Common myeloid progenitor, CD34-positive (primary cell): ENCODE results near the gene MED12.
"Not testable (repeated sequence)": the region's sequence is repeated elsewhere in the genome, so short reads cannot be mapped to it uniquely, and the experiment has no call there.

ENCODE experiments used
- CTCF ChIA-PET: fragments of 350-600 bp; sonication (Branson Sonifier 250); formaldehyde crosslinking; loops from one replicate; lab custom pipeline; 2021; ENCODE audit warnings: antibody characterized with exemption; lab: Charles Lee
- POLR2A ChIA-PET: fragments of 350-600 bp; sonication (Branson Sonifier 250); formaldehyde crosslinking; loops from one replicate; lab custom pipeline; 2021; ENCODE audit warnings: antibody characterized with exemption; lab: Charles Lee
- DNase-seq, 3 donors: peaks; one replicate each; pipeline versions ENCODE4 v3.0.0 to v3.0.0-alpha.2; 2013
- H3K27ac ChIP-seq, 2 experiments: 1 replicate in 1 of 2; 2 replicates in 1 of 2; pipeline ENCODE4 v1.7.0; 2013; ENCODE audit warnings: inconsistent platforms in 2 of 2, low read length in 2 of 2, mild to moderate bottlenecking in 2 of 2, low read depth in 1 of 2, moderate library complexity in 1 of 2; ENCODE audit not compliant: severe bottlenecking in 2 of 2, insufficient read depth in 1 of 2, poor library complexity in 1 of 2
- H3K27me3 ChIP-seq, 5 experiments: replicated peaks in 2 of 5; 1 replicate in 3 of 5; 2 replicates in 2 of 5; pipeline versions ENCODE4 v1.6.1 to v1.7.0; 2013; ENCODE audit warnings: low read length in 4 of 5, mild to moderate bottlenecking in 2 of 5, moderate library complexity in 2 of 5, inconsistent platforms in 1 of 5; ENCODE audit not compliant: insufficient read depth in 5 of 5, control insufficient read depth in 4 of 5
- H3K36me3 ChIP-seq, 4 experiments: 1 replicate in 2 of 4; 2 replicates in 2 of 4; pipeline versions ENCODE4 v1.6.1 to v1.7.0; 2013; ENCODE audit warnings: low read length in 3 of 4, control low read depth in 1 of 4, mild to moderate bottlenecking in 1 of 4; ENCODE audit not compliant: control insufficient read depth in 4 of 4, insufficient read depth in 4 of 4
- H3K4me1 ChIP-seq, 4 experiments: 1 replicate in 3 of 4; 2 replicates in 1 of 4; pipeline versions ENCODE4 v1.6.1 to v1.7.1; 2013; ENCODE audit warnings: low read length in 3 of 4, mild to moderate bottlenecking in 3 of 4, control low read depth in 1 of 4, inconsistent platforms in 1 of 4, moderate library complexity in 1 of 4; ENCODE audit not compliant: control insufficient read depth in 4 of 4, insufficient read depth in 4 of 4; ENCODE audit errors: control extremely low read depth in 1 of 4
- H3K4me3 ChIP-seq, 7 experiments: 1 replicate in 4 of 7; 2 replicates in 3 of 7; pipeline versions ENCODE4 v1.5.1 to v1.7.0; 2013; ENCODE audit warnings: mild to moderate bottlenecking in 7 of 7, low read length in 6 of 7, moderate library complexity in 6 of 7, inconsistent platforms in 2 of 7, low read depth in 2 of 7, control low read depth in 1 of 7; ENCODE audit not compliant: insufficient read depth in 4 of 7, control insufficient read depth in 1 of 7; ENCODE audit errors: extremely low read depth in 1 of 7
- H3K9me3 ChIP-seq, 5 experiments: 1 replicate in 4 of 5; 2 replicates in 1 of 5; pipeline versions ENCODE4 v1.6.1 to v1.7.1; 2013; ENCODE audit warnings: low read length in 4 of 5, mild to moderate bottlenecking in 2 of 5, inconsistent platforms in 1 of 5, low read depth in 1 of 5, moderate library complexity in 1 of 5; ENCODE audit not compliant: control insufficient read depth in 4 of 5, insufficient read depth in 2 of 5; ENCODE audit errors: control extremely low read depth in 1 of 5
- WGBS: methylation state at CpG from one replicate; pipeline ENCODE4 v1.1.5; 2013; ENCODE audit not compliant: insufficient coverage; 5-methylcytosine and 5-hydroxymethylcytosine counted together

Gene MED12

GRCh38 chrX:71174795-71175194 is 56.4 kb downstream of the MED12 start:
- Histone ChIP-seq H3K27ac (no peak overlapping the region), H3K4me1 (peaks cover 0 to 23% (median 15%) of the 10 kb centered on the region in 4 experiments), H3K9me3 (no peaks in the 10 kb centered on the region), H3K27me3 (no peaks in the 10 kb centered on the region), H3K4me3 (no peak overlapping the region), H3K36me3 (no peaks in the 10 kb centered on the region)
- no peak for DNase-seq
- POLR2A ChIA-PET = no interaction called here
- WGBS = 50% methylated on average over 1 of the region's 1 CpG
- CTCF ChIA-PET = interaction anchor here (1.0 kb wide), 1 partner anchor 12 kb away, joined by 3 read pairs; no protein-coding TSS in a partner anchor

- H3K4me3 ChIP-seq = no peak overlapping the region
- H3K36me3 ChIP-seq = no peaks in the 10 kb centered on the region
- peaks cover 0 to 18% (median 11%) of the 10 kb centered on the region in 4 experiments for H3K4me1 ChIP-seq
- H3K27ac ChIP-seq = no peak overlapping the region
- no peaks in the 10 kb centered on the region for H3K27me3 ChIP-seq
- no peak for DNase-seq
- WGBS = 100% methylated on average over 2 of the region's 5 CpGs
- ChIA-PET CTCF (interaction anchor here (0.6 to 1.0 kb wide), 2 partner anchors 12 to 362 kb away, joined by 3 to 8 read pairs; no protein-coding TSS in a partner anchor), POLR2A (no interaction called here)
- H3K9me3 ChIP-seq = no peaks in the 10 kb centered on the region
These were observed 57.1 kb downstream of the MED12 start for GRCh38 chrX:71175531-71175930.

GRCh38 chrX:71177327-71177726 is 58.9 kb downstream of the MED12 start:
- ChIA-PET CTCF (interaction anchor here (1.1 to 3.2 kb wide), 6 partner anchors 9 to 207 kb away, joined by 4 to 19 read pairs (median 5); no protein-coding TSS in a partner anchor), POLR2A (no interaction called here)
- no peak overlapping the region for H3K4me3 ChIP-seq
- H3K36me3 ChIP-seq = no peaks in the 10 kb centered on the region
- H3K27me3 ChIP-seq = no peaks in the 10 kb centered on the region
- H3K9me3 ChIP-seq = no peaks in the 10 kb centered on the region
- DNase-seq = no peak
- H3K27ac ChIP-seq = no peak overlapping the region
- no CpG with 5 or more reads among the region's 3 CpGs for WGBS
- peaks cover 0 to 6% (median 0%) of the 10 kb centered on the region in 4 experiments for H3K4me1 ChIP-seq

- Histone ChIP-seq H3K4me1 (peaks cover 0 to 14% (median 7%) of the 10 kb centered on the region in 4 experiments), H3K27ac (no peak overlapping the region), H3K27me3 (no peaks in the 10 kb centered on the region), H3K4me3 (no peak overlapping the region), H3K9me3 (no peaks in the 10 kb centered on the region), H3K36me3 (no peaks in the 10 kb centered on the region)
- ChIA-PET CTCF (interaction anchor here (0.8 to 3.2 kb wide), 12 partner anchors 9 to 208 kb away, joined by 3 to 19 read pairs (median 5); partner anchors contain the start of gene TAF1), POLR2A (no interaction called here)
- 4% methylated on average over 4 of the region's 4 CpGs for WGBS
- peak; percentile 66 to 79 (median 68) for DNase-seq
These were observed 60.5 kb downstream of the MED12 start for GRCh38 chrX:71178908-71179307.

- DNase-seq, POLR2A ChIA-PET, H3K27ac ChIP-seq, H3K27me3 ChIP-seq, H3K4me3 ChIP-seq, H3K9me3 ChIP-seq, H3K36me3 ChIP-seq: not testable (repeated sequence)
- WGBS = 79% methylated on average over 6 of the region's 9 CpGs
- CTCF ChIA-PET = interaction anchor here (0.7 to 3.2 kb wide), 10 partner anchors 10 to 210 kb away, joined by 3 to 11 read pairs (median 4); no protein-coding TSS in a partner anchor
- H3K4me1 ChIP-seq = peaks cover 4 to 14% (median 9%) of the 10 kb centered on the region in 4 experiments
These were observed 62.3 kb downstream of the MED12 start for GRCh38 chrX:71180579-71181265.

- H3K4me1 ChIP-seq = peaks cover 4 to 14% (median 9%) of the 10 kb centered on the region in 4 experiments
- peak overlapping the region in 6 of 7 experiments; percentile 31 to 79 (median 57) for H3K4me3 ChIP-seq
- no peaks in the 10 kb centered on the region for H3K36me3 ChIP-seq
- peak in 2 of 3 donors; percentile 39 to 73 for DNase-seq
- peak overlapping the region; percentile 33 to 97 for H3K27ac ChIP-seq
- H3K27me3 ChIP-seq = no peaks in the 10 kb centered on the region
- H3K9me3 ChIP-seq = no peaks in the 10 kb centered on the region
- POLR2A ChIA-PET = interaction anchor here (0.7 to 1.3 kb wide), 2 partner anchors 73 to 113 kb away, joined by 3 to 5 read pairs; partner anchors contain the start of genes SNX12 and ZMYM3
- CTCF ChIA-PET = interaction anchor here (0.9 to 3.2 kb wide), 5 partner anchors 11 to 211 kb away, joined by 3 to 8 read pairs (median 4); partner anchors contain the start of gene TAF1
- 57% methylated on average over 10 of the region's 10 CpGs for WGBS
These were observed 63.1 kb downstream of the MED12 start for GRCh38 chrX:71181558-71181909.
